HG02759 (cell line): ENCODE measurements around the gene DCDC1.
"Not testable (repeated sequence)": the region's sequence is repeated elsewhere in the genome, so short reads cannot be mapped to it uniquely, and the experiment has no call there.

Experiments
- ATAC-seq: cut with Tn5 transposase; IDR thresholded peaks from one replicate; pipeline ENCODE4 v1.9.1; 2021; ENCODE audit warnings: mild to moderate bottlenecking, moderate library complexity; ENCODE audit not compliant: unreplicated experiment

Gene DCDC1

GRCh38 chr11:31337806-31338205 lies 31.7 kb downstream of the DCDC1 start:
- no peak for ATAC-seq

- no peak for ATAC-seq
Observed at GRCh38 chr11:31328697-31329096, 40.8 kb downstream of the DCDC1 start.

GRCh38 chr11:31327417-31327816 lies 42.1 kb downstream of the DCDC1 start:
- ATAC-seq, result no peak

GRCh38 chr11:31326470-31327148 lies 42.9 kb downstream of the DCDC1 start:
- ATAC-seq, result no peak

GRCh38 chr11:31325160-31325559 lies 44.4 kb downstream of the DCDC1 start:
- ATAC-seq, result no peak

- ATAC-seq, result no peak
Observed at GRCh38 chr11:31323145-31323544, 46.4 kb downstream of the DCDC1 start.

GRCh38 chr11:31321494-31321893 lies 48.0 kb downstream of the DCDC1 start:
- ATAC-seq, result not testable (repeated sequence)

- no peak for ATAC-seq
Observed at GRCh38 chr11:31303644-31304180, 65.8 kb downstream of the DCDC1 start.

GRCh38 chr11:31301549-31302510 lies 67.7 kb downstream of the DCDC1 start:
- no peak for ATAC-seq

- no peak for ATAC-seq
Observed at GRCh38 chr11:31295308-31295707, 74.2 kb downstream of the DCDC1 start.

GRCh38 chr11:31273527-31273926 lies 96.0 kb downstream of the DCDC1 start:
- not testable (repeated sequence) for ATAC-seq

- no peak for ATAC-seq
Observed at GRCh38 chr11:31267720-31268119, 101.8 kb downstream of the DCDC1 start.

GRCh38 chr11:31264834-31265233 lies 104.7 kb downstream of the DCDC1 start:
- no peak for ATAC-seq

- no peak for ATAC-seq
Observed at GRCh38 chr11:31262761-31263160, 106.8 kb downstream of the DCDC1 start.

GRCh38 chr11:31259797-31260196 lies 109.7 kb downstream of the DCDC1 start:
- ATAC-seq, result no peak

- no peak for ATAC-seq
Observed at GRCh38 chr11:31254415-31254814, 115.1 kb downstream of the DCDC1 start.

- no peak for ATAC-seq
Observed at GRCh38 chr11:31248768-31249167, 120.8 kb downstream of the DCDC1 start.

- ATAC-seq, result no peak
Observed at GRCh38 chr11:31247321-31247720, 122.2 kb downstream of the DCDC1 start.

- ATAC-seq, result no peak
Observed at GRCh38 chr11:31246451-31247165, 122.9 kb downstream of the DCDC1 start.

- ATAC-seq, result no peak
Observed at GRCh38 chr11:31243706-31244105, 125.8 kb downstream of the DCDC1 start.

GRCh38 chr11:31240340-31240904 lies 129.1 kb downstream of the DCDC1 start:
- no peak for ATAC-seq
